ENCODE data around the gene GNL2.

GNL2 gene

GRCh38 chr1:37595440-37596181 lies at the start of gene GNL2:
Gene GNL2, minus strand, starts transcription at chr1:37595937. Its CDS starts 115 bp downstream, at chr1:37595822.
- DNase-seq (ENCODE audit: low read depth in 1 of 2, low spot score in 1 of 2), result peak; percentile 93 to 95

- no peak for DNase-seq (ENCODE audit: low read depth in 1 of 2, low spot score in 1 of 2)
These were observed 45.3 kb upstream of the GNL2 start for GRCh38 chr1:37641059-37641458.

GRCh38 chr1:37636435-37636834 lies 40.7 kb upstream of the GNL2 start:
- no peak for DNase-seq (ENCODE audit: low read depth in 1 of 2, low spot score in 1 of 2)

- DNase-seq (ENCODE audit: low read depth in 1 of 2, low spot score in 1 of 2), result no peak
These were observed 39.5 kb upstream of the GNL2 start for GRCh38 chr1:37634992-37635902.

- DNase-seq (ENCODE audit: low read depth in 1 of 2, low spot score in 1 of 2), result no peak
These were observed 38.7 kb upstream of the GNL2 start, which contains the start of gene RSPO1 for GRCh38 chr1:37634244-37634991. Gene RSPO1, minus strand, starts transcription at chr1:37634892. Its CDS starts 5,231 bp downstream, at chr1:37629661.

- DNase-seq (ENCODE audit: low read depth in 1 of 2, low spot score in 1 of 2), result no peak
These were observed 38.2 kb upstream of the GNL2 start for GRCh38 chr1:37633938-37634243.

- DNase-seq (ENCODE audit: low read depth in 1 of 2, low spot score in 1 of 2), result no peak
These were observed 37.6 kb upstream of the GNL2 start for GRCh38 chr1:37633040-37633937.

GRCh38 chr1:37631036-37631435 lies 35.3 kb upstream of the GNL2 start:
- DNase-seq (ENCODE audit: low read depth in 1 of 2, low spot score in 1 of 2), result no peak

- no peak for DNase-seq (ENCODE audit: low read depth in 1 of 2, low spot score in 1 of 2)
These were observed 34.8 kb upstream of the GNL2 start for GRCh38 chr1:37630426-37631028.

GRCh38 chr1:37629726-37630425 lies 34.1 kb upstream of the GNL2 start:
- DNase-seq (ENCODE audit: low read depth in 1 of 2, low spot score in 1 of 2), result no peak

- DNase-seq (ENCODE audit: low read depth in 1 of 2, low spot score in 1 of 2), result no peak
These were observed 33.3 kb upstream of the GNL2 start for GRCh38 chr1:37629008-37629407.

- DNase-seq (ENCODE audit: low read depth in 1 of 2, low spot score in 1 of 2), result no peak
These were observed 32.4 kb upstream of the GNL2 start for GRCh38 chr1:37628026-37628556.

- no peak for DNase-seq (ENCODE audit: low read depth in 1 of 2, low spot score in 1 of 2)
These were observed 26.4 kb upstream of the GNL2 start for GRCh38 chr1:37622131-37622530.

- DNase-seq (ENCODE audit: low read depth in 1 of 2, low spot score in 1 of 2), result no peak
These were observed 25.7 kb upstream of the GNL2 start for GRCh38 chr1:37621326-37621870.

GRCh38 chr1:37620707-37621106 lies 25.0 kb upstream of the GNL2 start:
- no peak for DNase-seq (ENCODE audit: low read depth in 1 of 2, low spot score in 1 of 2)

GRCh38 chr1:37616330-37616729 lies 20.6 kb upstream of the GNL2 start:
- no peak for DNase-seq (ENCODE audit: low read depth in 1 of 2, low spot score in 1 of 2)

- DNase-seq (ENCODE audit: low read depth in 1 of 2, low spot score in 1 of 2), result no peak
These were observed 18.4 kb upstream of the GNL2 start for GRCh38 chr1:37614105-37614504.

- no peak for DNase-seq (ENCODE audit: low read depth in 1 of 2, low spot score in 1 of 2)
These were observed 16.4 kb upstream of the GNL2 start for GRCh38 chr1:37612186-37612585.

- no peak for DNase-seq (ENCODE audit: low read depth in 1 of 2, low spot score in 1 of 2)
These were observed 14.3 kb upstream of the GNL2 start for GRCh38 chr1:37609994-37610393.
